Left renal pelvis (tissue), 4 donors: Measurements from ENCODE around the gene LIN37. TPM values are rescaled to one million over a fixed set of nuclear protein-coding genes. Genes with fewer than 3 reads are reported as not detected.
"Not testable (repeated sequence)": the region's sequence is repeated elsewhere in the genome, so short reads cannot be mapped to it uniquely, and the experiment has no call there.

Source experiments
- DNase-seq, 4 donors: peaks; one replicate each; pipeline ENCODE4 v3.0.0-alpha.2; 2013; ENCODE audit warnings: low read depth in 4 of 4, low spot score in 3 of 4
- polyA plus RNA-seq, 4 donors: library from polyadenylated mRNA; unstranded; fragments of 120-200 nt; gene quantifications; one replicate each; pipeline ENCODE4 v1.2.1, GENCODE V29; 2013; ENCODE audit not compliant: insufficient read length in 4 of 4

Gene LIN37
- polyA plus RNA-seq, 4 donors: 6.0 to 14.2 (median 9.3) TPM

DNA sequence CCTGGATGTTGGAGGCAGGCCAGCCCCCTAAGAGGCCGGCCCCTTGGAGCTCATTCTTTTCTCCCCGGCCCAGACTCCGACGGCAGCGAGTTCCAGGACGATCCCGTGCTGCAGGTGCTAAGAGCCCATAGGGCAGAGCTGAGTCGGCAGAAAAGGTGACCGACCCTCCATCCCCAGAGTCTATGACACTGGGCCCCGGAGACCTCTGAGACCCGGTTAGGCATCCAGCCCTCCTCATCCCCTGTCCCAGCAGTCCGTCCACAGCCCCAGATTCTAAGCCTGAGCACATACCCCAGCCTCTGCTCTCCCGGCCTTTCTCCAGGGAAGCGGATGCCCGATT lies 19.7 kb downstream of the LIN37 start:
- DNase-seq: no peak

DNA sequence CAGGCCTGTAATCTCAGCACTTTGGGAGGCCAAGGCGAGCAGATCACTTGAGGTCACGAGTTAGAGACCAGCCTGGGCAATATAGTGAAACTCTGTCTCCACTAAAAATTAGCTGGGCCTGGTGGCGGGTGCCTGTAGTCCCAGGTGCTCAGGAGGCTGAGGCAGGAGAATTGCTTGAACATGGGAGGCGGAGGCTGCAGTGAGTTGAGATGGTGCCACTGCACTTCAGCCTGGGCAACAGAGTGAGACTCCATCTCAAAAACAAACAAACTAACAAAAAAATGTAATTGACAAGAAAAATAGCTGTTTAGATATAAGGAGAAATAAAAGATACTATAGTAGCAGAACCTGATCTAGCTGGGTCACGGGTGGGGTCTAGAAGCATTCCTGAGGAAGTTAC lies 24.0 kb downstream of the LIN37 start:
- DNase-seq: not testable (repeated sequence)

DNA sequence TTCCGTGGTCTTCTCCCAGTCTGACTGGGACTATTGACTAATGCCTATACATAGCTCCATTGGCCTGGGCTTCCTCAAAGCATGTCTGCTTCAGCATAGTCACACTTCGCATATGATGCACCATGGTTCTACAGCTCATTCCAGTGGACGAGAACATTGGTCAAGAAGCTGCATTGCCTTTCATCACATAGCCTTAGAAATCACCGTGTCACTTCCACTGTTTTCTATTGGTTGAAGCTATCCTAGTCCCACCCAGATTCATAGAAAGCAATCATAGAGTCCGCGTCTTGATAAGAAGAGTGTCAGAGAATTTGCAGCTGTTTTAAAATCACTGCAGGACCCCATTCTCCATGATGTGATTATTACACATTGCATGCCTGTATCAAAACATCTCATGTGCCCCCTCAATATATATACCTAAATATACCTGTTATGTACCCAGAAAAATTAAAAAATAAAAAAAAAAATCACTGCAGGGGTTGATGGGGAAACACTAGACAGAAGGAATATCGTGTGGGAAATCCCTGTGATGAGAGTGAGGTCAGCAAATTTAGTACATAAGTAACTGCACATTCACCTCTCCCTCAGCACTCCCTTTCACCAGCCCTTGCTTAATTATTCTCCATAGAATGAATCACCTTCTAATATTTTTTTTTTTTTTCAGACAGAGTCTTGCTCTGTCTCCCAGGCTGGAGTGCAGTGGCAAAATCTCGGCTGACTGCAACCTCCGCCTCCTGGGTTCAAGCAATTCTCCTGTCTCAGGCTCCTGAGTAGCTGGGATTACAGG lies 24.8 kb downstream of the LIN37 start:
- DNase-seq: no peak

- DNase-seq: no peak
Observed at GRCh38 chr19:35774274-35775045, 26.1 kb downstream of the LIN37 start.

GRCh38 chr19:35775046-35775297 lies 26.6 kb downstream of the LIN37 start:
- DNase-seq: no peak

GRCh38 chr19:35775298-35776101 lies 27.1 kb downstream of the LIN37 start, which contains the start of gene ARHGAP33:
TSS of gene ARHGAP33 (plus strand) at chr19:35775564. CDS start at chr19:35775659, 95 bp downstream.
- peak; percentile 91 to 96 (median 96) for DNase-seq

DNA sequence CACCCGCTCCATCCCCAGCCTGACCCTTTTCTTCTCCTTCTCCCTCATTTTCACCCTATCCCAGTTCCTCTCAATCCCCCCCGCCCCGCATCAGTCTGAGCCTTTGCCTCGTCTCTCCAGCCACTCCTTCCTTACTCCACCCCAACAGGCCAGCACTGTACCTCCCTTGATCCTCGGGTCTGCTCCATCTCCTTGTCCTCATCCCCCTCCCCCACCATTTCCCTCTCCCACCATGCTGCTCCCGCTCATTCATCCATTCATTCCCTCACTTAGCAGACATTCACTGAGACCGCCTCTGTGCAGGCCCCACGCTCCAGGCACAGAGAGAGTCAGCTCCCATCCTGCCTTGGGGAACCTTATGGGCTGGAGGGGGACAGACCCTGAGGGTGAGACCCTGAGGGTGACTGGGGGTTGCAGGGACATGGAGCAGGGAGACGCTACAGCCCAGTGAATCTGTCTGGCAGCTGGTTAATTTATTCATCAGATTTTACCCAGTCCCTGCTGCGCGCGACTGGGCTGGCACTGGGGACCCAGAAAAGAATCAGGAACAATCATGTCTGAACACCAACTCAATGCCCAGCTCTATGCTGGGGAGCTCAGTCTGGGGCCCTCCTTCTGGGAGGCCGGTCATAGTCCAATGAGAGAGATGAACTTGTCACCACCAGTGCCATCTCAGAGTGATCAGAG lies 27.9 kb downstream of the LIN37 start:
- no peak for DNase-seq

GRCh38 chr19:35777086-35777841 lies 28.9 kb downstream of the LIN37 start:
- DNase-seq: no peak

GRCh38 chr19:35777961-35778360 lies 29.6 kb downstream of the LIN37 start:
- no peak for DNase-seq

DNA sequence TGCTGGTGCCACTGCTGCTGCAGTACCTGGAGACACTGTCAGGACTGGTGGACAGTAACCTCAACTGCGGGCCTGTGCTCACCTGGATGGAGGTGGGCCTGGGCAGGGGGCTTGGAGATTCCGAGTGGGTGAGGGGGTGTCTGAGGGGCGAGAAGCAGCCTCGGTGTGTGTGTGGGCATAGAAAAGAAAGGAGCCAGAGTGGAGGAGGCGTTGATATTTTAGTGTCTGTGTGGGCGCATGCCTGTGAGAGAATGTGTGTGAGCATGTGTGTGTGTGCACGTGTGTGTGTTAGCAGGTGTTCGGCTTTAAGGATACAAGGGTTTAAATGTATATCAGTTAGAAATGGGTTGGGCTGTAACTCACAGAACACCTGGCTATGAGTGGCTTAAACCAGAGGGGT lies 30.7 kb downstream of the LIN37 start:
- DNase-seq: no peak

DNA sequence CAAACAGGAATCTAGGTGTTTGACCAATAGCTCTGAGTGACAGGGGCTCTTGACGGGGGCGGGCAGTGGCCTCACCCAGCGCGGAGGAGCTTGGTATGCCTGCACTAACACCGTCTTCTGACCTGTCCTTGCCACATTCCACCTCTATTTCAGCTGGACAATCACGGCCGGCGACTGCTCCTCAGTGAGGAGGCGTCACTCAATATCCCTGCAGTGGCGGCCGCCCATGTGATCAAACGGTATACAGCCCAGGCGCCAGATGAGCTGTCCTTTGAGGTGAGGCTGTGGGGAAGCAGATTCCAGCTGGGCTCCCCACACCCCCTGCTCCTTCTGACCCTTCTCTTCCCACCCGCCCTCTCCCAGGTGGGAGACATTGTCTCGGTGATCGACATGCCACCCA lies 31.7 kb downstream of the LIN37 start:
- no peak for DNase-seq

DNA sequence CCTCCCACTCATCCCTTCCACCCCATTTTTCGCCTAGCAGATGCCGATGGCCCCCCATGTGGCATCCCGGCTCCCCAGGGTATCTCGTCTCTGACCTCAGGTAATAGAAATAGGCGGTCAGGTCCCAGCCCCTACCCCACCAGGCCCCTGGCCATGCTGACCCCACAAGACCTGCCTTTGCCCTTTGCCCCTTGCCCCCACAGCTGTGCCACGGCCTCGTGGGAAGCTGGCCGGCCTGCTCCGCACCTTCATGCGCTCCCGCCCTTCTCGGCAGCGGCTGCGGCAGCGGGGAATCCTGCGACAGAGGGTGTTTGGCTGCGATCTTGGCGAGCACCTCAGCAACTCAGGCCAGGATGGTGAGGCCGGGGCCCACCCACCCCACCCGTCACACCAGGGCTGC lies 32.3 kb downstream of the LIN37 start:
- no peak for DNase-seq

DNA sequence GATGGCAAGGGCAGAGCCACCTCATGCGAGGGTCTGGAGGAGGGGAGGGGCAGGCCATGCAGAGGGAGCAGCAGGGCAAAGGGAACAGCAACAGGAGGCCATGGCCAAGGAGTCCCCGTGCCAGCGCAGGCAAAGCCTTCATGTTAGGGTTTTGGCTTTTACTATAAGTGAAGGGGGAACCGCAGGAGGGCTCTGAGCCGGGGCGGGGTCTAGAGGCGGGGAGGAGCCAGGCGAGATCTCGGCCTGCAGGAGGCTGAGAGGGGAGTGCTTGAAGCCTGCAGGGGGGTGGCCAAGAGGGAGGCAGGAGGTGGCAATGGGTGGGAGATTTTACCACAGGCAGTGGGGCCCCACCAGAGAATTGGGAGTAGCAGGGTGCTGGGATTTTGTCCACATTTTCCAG lies 33.3 kb downstream of the LIN37 start:
- DNase-seq: no peak

GRCh38 chr19:35782589-35782988 lies 34.2 kb downstream of the LIN37 start:
- no peak for DNase-seq

DNA sequence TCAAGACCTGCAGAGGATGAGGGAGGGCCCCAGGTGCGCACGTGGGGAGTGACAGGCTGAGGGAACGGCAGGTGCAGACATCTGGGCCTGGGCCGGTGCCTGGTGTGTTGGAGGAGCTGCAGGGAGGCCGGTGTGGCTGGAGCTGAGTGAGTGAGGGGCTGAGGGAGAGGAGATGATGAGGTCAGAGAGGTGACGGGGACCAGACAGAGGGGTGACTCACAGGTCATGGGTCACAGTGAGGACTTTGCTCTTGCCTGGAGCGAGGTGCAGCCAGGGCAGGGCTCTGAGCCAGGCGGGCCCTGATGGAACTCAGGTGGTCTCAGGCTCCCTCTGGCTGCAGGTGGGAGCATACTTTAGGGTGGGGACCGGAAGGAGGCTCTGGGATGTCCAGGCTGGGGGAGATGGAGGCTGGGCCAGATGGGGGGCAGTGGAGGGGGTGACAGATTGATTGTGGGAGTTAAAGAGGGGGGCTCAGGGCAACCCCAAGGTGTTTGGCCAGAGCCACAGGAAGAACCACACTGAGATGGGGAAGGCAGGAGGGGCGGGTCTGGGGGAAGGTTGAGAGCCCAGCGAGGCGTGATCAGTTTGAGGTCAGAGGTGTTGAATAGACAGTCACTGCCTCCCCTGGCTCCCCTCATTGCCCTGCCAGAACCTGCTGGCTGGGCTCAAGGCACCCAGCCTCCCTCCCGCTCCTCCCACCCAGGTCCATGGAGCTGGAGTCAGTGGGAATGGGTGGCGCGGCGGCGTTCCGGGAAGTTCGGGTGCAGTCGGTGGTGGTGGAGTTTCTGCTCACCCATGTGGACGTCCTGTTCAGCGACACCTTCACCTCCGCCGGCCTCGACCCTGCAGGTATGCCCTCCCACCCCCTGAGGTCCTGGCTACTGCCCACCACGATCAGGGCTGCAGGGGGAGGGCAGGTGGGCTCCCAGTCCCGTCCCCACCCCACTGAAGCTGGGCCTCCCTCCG lies 35.4 kb downstream of the LIN37 start:
- no peak for DNase-seq

DNA sequence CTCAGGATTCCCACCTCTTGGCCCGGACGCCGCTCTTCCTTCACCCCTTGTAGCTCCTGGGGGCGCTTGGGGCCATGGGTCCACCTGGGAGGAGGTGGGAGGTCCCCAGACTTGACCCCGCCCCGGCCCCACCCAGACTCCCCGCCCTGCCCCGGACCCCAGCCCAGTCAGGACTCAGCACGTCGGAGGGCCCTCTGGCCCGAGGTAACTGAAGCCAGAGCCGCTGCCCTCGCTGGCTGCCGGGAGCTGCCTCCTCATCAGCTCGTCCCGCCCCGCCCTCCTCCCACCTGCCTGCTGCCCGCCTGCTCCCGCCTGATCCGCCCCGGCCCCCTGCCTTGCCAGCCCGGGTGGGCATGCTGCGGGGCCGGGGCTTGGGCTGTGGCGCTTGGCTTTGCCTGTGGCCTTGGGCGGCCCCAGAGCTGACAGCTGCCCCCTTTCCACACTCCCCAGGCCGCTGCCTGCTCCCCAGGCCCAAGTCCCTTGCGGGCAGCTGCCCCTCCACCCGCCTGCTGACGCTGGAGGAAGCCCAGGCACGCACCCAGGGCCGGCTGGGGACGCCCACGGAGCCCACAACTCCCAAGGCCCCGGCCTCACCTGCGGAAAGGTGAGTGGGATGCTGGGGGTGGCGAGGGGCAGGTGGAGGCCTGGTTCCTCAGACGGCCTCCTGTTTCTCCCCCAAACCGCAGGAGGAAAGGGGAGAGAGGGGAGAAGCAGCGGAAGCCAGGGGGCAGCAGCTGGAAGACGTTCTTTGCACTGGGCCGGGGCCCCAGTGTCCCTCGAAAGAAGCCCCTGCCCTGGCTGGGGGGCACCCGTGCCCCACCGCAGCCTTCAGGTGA lies 36.3 kb downstream of the LIN37 start:
- DNase-seq: no peak

GRCh38 chr19:35785339-35785627 lies 36.9 kb downstream of the LIN37 start:
- no peak for DNase-seq
